ENCODE measurements around the gene CNBP.
"Not testable (repeated sequence)": the region's sequence is repeated elsewhere in the genome, so short reads cannot be mapped to it uniquely, and the experiment has no call there.

GRCh38 chr3:129165594-129165993, 18.1 kb downstream of the CNBP start:
- not testable (repeated sequence) for TF ChIP-seq CTCF (conservative IDR thresholded peaks at IDR 0.05; ENCODE audit: low read depth, low read length); MAFK (IDR thresholded peaks at IDR 0.05; ENCODE audit: low read depth, low read length); RAD21 (IDR thresholded peaks at IDR 0.05; ENCODE audit: low read length); ELK1 (IDR thresholded peaks at IDR 0.05; ENCODE audit: borderline replicate concordance, low read depth, low read length); CEBPB (IDR thresholded peaks at IDR 0.05; ENCODE audit: low read depth, low read length); POLR2A (IDR thresholded peaks at IDR 0.05; ENCODE audit: low read depth, low read length); SMC3 (IDR thresholded peaks at IDR 0.05; ENCODE audit: low read depth, low read length)
